ENCODE data around the gene IPO4. TPM values are rescaled to one million over a fixed set of nuclear protein-coding genes. Genes with fewer than 3 reads are reported as not detected.

IPO4 gene
- total and polyA plus RNA-seq, 2 of the 8 experiments (the other 6 are each of a cell fraction or from before 2014, with no cell fraction given) = 55.5 to 108 TPM

DNA sequence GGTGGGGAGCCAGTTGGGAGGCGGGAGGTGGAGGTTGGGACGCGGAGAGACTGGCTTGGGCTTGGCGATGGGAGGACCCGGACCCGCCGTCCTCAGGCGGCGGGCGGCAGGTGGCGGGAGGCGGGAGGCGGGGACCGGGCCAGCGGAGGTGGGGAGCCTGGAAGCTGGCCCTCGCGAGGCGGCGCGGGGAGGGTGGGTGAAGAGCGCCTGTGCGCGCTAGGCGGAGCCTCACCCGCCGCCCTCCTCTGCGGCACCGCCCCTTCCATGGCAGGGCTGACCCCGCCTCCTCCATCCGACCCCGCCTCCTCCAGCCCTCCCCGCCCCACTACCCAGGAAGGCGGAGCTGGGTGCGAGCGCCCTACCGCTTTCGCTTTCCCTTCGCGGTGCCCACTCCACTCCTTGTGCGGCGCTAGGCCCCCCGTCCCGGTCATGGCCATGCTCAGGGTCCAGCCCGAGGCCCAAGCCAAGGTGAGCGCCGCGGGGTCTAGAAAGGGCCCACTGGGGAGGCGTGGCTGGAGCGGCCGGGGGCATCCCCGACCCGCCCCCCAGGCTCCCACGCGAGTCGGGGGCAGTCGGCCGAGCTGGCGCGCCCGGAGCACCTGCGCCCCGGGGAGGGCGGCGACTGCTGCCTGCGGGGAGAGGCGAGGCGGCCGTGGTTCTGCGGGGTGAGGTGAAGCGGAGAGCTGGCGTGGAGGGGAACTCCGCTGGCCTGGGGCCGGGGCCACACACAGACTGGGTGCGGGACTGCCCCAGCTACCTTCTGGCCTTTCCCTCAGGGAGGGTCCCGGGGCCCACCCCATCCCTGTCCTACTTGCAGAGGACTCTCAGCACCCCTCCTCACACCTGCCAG, 52.6 kb downstream of the IPO4 start, which contains the start of gene PSME1 (continued):
- TF ChIP-seq NRF1 (IDR thresholded peaks at IDR 0.05; ENCODE audit: low read depth, low read length) = no peak

All from H1 (cell line).